HFF-Myc (cell line): ENCODE data around the gene ANK3.

Source experiments
- DNase-seq: peaks from one replicate; pipeline ENCODE4 v3.0.0-alpha.2; 2011; ENCODE audit warnings: low read depth; ENCODE audit errors: extremely low read depth
- H3K4me3 ChIP-seq: replicated peaks from 2 replicates; pipeline ENCODE4 v1.5.1; 2011; ENCODE audit warnings: low read depth, mild to moderate bottlenecking, control low read depth, low read length
- TF ChIP-seq, protein P1 (sequence below): IDR thresholded peaks from 2 replicates; pipeline ENCODE4 v1.5.1; 2012; ENCODE audit warnings: mild to moderate bottlenecking, low read depth, low read length, control low read depth; ENCODE audit errors: missing control alignments

The ANK3 gene

GRCh38 chr10:60185421-60185820 is 204.3 kb downstream of the ANK3 start:
- DNase-seq, result no peak
- TF ChIP-seq, protein P1, sequence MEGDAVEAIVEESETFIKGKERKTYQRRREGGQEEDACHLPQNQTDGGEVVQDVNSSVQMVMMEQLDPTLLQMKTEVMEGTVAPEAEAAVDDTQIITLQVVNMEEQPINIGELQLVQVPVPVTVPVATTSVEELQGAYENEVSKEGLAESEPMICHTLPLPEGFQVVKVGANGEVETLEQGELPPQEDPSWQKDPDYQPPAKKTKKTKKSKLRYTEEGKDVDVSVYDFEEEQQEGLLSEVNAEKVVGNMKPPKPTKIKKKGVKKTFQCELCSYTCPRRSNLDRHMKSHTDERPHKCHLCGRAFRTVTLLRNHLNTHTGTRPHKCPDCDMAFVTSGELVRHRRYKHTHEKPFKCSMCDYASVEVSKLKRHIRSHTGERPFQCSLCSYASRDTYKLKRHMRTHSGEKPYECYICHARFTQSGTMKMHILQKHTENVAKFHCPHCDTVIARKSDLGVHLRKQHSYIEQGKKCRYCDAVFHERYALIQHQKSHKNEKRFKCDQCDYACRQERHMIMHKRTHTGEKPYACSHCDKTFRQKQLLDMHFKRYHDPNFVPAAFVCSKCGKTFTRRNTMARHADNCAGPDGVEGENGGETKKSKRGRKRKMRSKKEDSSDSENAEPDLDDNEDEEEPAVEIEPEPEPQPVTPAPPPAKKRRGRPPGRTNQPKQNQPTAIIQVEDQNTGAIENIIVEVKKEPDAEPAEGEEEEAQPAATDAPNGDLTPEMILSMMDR, result no peak
- H3K4me3 ChIP-seq, result no peak overlapping the region

GRCh38 chr10:60182691-60183090 is 207.0 kb downstream of the ANK3 start:
- no peak overlapping the region for H3K4me3 ChIP-seq
- DNase-seq, result no peak
- TF ChIP-seq, protein P1, result no peak

DNA sequence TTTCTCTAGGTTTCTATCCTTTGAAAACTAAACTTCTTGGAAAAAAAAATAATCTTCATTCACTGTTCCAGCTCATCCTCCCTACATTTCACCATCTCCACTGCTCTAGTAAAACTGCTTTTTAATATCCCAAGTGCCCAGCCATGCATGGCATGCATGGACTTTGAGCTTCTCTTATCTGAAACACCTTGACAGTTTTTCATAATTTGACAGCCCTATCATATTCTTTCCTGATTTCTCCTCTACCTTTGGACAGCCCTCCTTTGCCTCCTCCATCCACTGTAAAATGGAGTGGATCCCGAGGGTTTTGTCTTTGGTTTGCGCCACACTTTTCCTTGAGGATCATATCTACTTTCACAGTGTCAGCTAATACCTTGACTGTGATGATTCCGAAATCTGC is 212.8 kb downstream of the ANK3 start:
- TF ChIP-seq, protein P1, result no peak
- H3K4me3 ChIP-seq, result no peak overlapping the region
- DNase-seq, result no peak

DNA sequence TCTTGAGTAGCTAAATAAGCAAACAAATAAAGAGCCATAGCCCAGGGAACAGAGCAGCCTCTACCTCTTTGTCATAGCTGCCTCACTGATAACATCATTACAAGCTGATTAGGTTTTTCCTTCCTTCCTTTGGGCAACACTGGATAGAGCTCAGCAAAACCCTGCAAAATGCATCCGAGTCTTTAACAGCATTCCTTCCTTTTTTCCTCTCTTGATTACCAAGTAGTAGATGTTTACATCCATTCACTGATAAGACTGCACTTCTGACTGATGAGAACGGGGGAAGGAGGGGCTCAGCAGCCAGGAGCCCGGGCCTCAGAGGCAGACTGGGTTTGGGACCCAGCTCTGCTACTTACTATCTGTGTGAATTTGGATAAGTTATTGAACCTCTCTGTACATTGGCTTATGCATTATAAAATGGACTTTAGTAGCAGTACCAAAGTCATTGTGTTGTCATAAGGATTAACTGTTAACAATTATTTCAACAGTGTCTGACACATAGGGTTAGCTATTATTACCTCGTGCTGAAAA is 214.2 kb downstream of the ANK3 start:
- DNase-seq, result no peak
- TF ChIP-seq, protein P1, result no peak

GRCh38 chr10:60172363-60172990 is 217.2 kb downstream of the ANK3 start:
- H3K4me3 ChIP-seq, result no peak overlapping the region
- DNase-seq, result no peak
- TF ChIP-seq, protein P1, result no peak

More for the DNA sequence above, 214.2 kb downstream of the ANK3 start:
- H3K4me3 ChIP-seq, result no peak overlapping the region

DNA sequence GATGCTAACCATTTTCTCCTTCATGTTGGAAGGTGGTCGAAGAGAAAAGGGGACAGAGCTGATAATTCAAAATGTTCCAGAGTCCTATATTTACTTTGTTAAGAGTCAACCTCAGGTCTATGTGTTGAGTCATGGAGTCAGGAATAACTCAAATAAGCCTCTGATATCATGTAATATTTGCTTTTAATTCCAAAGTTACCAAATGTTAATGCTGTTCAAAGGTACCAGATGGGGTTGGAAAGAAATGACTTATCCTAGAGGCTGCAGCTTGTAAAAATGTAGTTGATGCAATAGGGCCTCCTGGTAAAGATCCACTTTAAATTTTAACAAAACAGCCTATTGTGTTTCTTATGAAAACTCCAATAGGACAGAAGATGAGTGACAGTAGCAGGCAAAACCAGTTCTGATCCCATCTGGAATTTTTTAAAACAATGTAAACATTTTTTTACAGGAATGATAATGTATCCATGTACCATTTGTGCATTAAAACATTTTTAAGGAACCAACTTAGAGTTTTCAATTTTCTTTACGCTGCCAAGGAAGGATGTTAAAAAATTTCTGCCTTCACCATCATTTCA is 218.2 kb downstream of the ANK3 start:
- H3K4me3 ChIP-seq, result no peak overlapping the region
- TF ChIP-seq, protein P1, result no peak
- no peak for DNase-seq

GRCh38 chr10:60170250-60170649 is 219.4 kb downstream of the ANK3 start:
- DNase-seq, result no peak
- TF ChIP-seq, protein P1, result no peak
- H3K4me3 ChIP-seq, result no peak overlapping the region
